Measurements from ENCODE around the gene RBM10.

The RBM10 gene

GRCh38 chrX:47198687-47199080, 53.7 kb downstream of the RBM10 start:
- DNase-seq (ENCODE audit: low spot score), result no peak

GRCh38 chrX:47199286-47199685, 54.3 kb downstream of the RBM10 start:
- no peak for DNase-seq (ENCODE audit: low spot score)

GRCh38 chrX:47200385-47201150, 55.5 kb downstream of the RBM10 start:
- DNase-seq (ENCODE audit: low spot score), result no peak

- DNase-seq (ENCODE audit: low spot score), result no peak
These were observed 56.4 kb downstream of the RBM10 start for GRCh38 chrX:47201345-47201944.

- DNase-seq (ENCODE audit: low spot score), result no peak
These were observed 57.3 kb downstream of the RBM10 start for GRCh38 chrX:47202316-47202715.

GRCh38 chrX:47202877-47203276, 57.9 kb downstream of the RBM10 start:
- no peak for DNase-seq (ENCODE audit: low spot score)

- DNase-seq (ENCODE audit: low spot score), result no peak
These were observed 59.9 kb downstream of the RBM10 start for GRCh38 chrX:47204970-47205369.

GRCh38 chrX:47206316-47206715, 61.3 kb downstream of the RBM10 start:
- DNase-seq (ENCODE audit: low spot score), result no peak

GRCh38 chrX:47208108-47208507, 63.1 kb downstream of the RBM10 start:
- DNase-seq (ENCODE audit: low spot score), result no peak

GRCh38 chrX:47209508-47210238, 64.7 kb downstream of the RBM10 start:
- no peak for DNase-seq (ENCODE audit: low spot score)

- DNase-seq (ENCODE audit: low spot score), result no peak
These were observed 65.8 kb downstream of the RBM10 start for GRCh38 chrX:47210661-47211425.

- no peak for DNase-seq (ENCODE audit: low spot score)
These were observed 67.6 kb downstream of the RBM10 start for GRCh38 chrX:47212381-47213293.

- no peak for DNase-seq (ENCODE audit: low spot score)
These were observed 69.5 kb downstream of the RBM10 start for GRCh38 chrX:47214435-47215077.

- no peak for DNase-seq (ENCODE audit: low spot score)
These were observed 70.4 kb downstream of the RBM10 start for GRCh38 chrX:47215291-47215900.

GRCh38 chrX:47216393-47216925, 71.4 kb downstream of the RBM10 start:
- DNase-seq (ENCODE audit: low spot score), result no peak

- peak; percentile 47 for DNase-seq (ENCODE audit: low spot score)
These were observed 72.3 kb downstream of the RBM10 start for GRCh38 chrX:47217121-47217851.

GRCh38 chrX:47217852-47218279, 72.8 kb downstream of the RBM10 start:
- DNase-seq (ENCODE audit: low spot score), result peak; percentile 95

- DNase-seq (ENCODE audit: low spot score), result peak; percentile 89
These were observed 73.4 kb downstream of the RBM10 start, which contains the start of gene CDK16 for GRCh38 chrX:47218280-47218919. TSS of gene CDK16 (plus strand) at chrX:47218681. CDS start at chrX:47223558, 4,877 bp downstream.
